ENCODE data around the gene GNG3.

The GNG3 gene

DNA sequence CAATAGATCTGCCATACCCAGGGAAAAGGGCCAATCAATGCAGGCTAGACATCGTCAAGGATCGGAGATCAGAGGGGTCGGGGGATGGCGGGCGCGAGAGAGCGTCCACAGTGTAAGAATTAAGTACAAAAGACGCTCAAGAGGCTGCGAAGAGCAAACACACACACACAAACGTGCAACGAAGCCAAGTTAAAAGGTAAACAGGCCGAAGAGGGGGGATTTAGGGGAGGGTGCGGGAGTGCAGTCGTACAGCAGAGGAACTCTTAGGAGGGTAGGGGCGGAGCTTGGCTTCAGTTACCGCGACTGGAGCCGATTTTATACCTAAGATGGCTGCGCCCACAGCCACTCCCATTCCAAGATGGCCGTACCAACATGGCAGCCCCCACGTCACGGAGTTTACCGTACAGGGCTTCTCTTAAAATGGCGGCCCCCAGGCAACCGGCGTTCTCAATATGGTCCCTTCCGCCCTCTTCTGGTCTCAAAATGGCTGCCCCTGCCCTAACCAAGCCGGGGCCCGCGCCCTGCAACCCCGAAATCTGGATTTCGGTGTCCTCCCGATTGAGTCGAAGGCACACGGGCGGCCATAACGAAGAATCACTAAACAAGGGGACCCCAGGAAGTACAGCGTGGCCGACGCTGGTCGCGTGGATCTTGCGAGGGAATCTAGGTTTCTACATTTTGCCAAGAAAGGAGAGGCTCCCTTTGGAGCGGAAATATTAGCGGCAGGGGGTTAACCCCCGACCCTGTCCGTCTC lies 1.9 kb downstream of the GNG3 start:
- TF ChIP-seq FOXM1 (IDR thresholded peaks at IDR 0.05; ENCODE audit: borderline replicate concordance, low read depth) (no peak), MAX (IDR thresholded peaks at IDR 0.05) (no peak), YY1 (IDR thresholded peaks at IDR 0.05; ENCODE audit: low read depth) (peak; percentile 77)

GRCh38 chr11:62710001-62710345 lies 2.5 kb downstream of the GNG3 start:
- no peak for TF ChIP-seq ZBTB7A (IDR thresholded peaks at IDR 0.05; ENCODE audit: low read depth)

- TF ChIP-seq RAD21 (IDR thresholded peaks at IDR 0.05; ENCODE audit: low read depth) (no peak), CREB1 (IDR thresholded peaks at IDR 0.05; ENCODE audit: low read depth) (no peak), CEBPB (IDR thresholded peaks at IDR 0.05) (no peak), EGR1 (IDR thresholded peaks at IDR 0.05) (no peak), EP300 (IDR thresholded peaks at IDR 0.05; ENCODE audit: borderline replicate concordance) (no peak), YY1 (IDR thresholded peaks at IDR 0.05; ENCODE audit: low read depth) (no peak), TCF12 (IDR thresholded peaks at IDR 0.05; ENCODE audit: low read depth) (no peak)
- TF ChIP-seq, protein P1, sequence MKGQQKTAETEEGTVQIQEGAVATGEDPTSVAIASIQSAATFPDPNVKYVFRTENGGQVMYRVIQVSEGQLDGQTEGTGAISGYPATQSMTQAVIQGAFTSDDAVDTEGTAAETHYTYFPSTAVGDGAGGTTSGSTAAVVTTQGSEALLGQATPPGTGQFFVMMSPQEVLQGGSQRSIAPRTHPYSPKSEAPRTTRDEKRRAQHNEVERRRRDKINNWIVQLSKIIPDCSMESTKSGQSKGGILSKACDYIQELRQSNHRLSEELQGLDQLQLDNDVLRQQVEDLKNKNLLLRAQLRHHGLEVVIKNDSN (IDR thresholded peaks at IDR 0.05): no peak
Measured at GRCh38 chr11:62712276-62712812, 4.9 kb downstream of the GNG3 start.

- TF ChIP-seq EP300 (IDR thresholded peaks at IDR 0.05; ENCODE audit: borderline replicate concordance) (no peak), NFIC (IDR thresholded peaks at IDR 0.05) (no peak), FOXM1 (IDR thresholded peaks at IDR 0.05; ENCODE audit: borderline replicate concordance, low read depth) (no peak), RAD21 (IDR thresholded peaks at IDR 0.05; ENCODE audit: low read depth) (no peak), MAX (IDR thresholded peaks at IDR 0.05) (no peak), ZBTB7A (IDR thresholded peaks at IDR 0.05; ENCODE audit: low read depth) (no peak), CREB1 (IDR thresholded peaks at IDR 0.05; ENCODE audit: low read depth) (no peak), REST (IDR thresholded peaks at IDR 0.05; ENCODE audit: low read depth) (no peak), EGR1 (IDR thresholded peaks at IDR 0.05) (no peak), TCF12 (IDR thresholded peaks at IDR 0.05; ENCODE audit: low read depth) (no peak), TEAD4 (IDR thresholded peaks at IDR 0.05) (no peak), YY1 (IDR thresholded peaks at IDR 0.05; ENCODE audit: low read depth) (no peak)
- TF ChIP-seq, protein P1 (IDR thresholded peaks at IDR 0.05): no peak
Measured at GRCh38 chr11:62712861-62713260, 5.4 kb downstream of the GNG3 start.

GRCh38 chr11:62713343-62713742 lies 5.9 kb downstream of the GNG3 start:
- TF ChIP-seq MAX (IDR thresholded peaks at IDR 0.05): no peak
- TF ChIP-seq, protein P1 (IDR thresholded peaks at IDR 0.05): no peak
- TF ChIP-seq CREB1 (IDR thresholded peaks at IDR 0.05; ENCODE audit: low read depth): no peak
- no peak for TF ChIP-seq RAD21 (IDR thresholded peaks at IDR 0.05; ENCODE audit: low read depth)
- no peak for TF ChIP-seq CEBPB (IDR thresholded peaks at IDR 0.05)
- no peak for TF ChIP-seq YY1 (IDR thresholded peaks at IDR 0.05; ENCODE audit: low read depth)
- no peak for TF ChIP-seq EGR1 (IDR thresholded peaks at IDR 0.05)
- no peak for TF ChIP-seq TAF1 (IDR thresholded peaks at IDR 0.05; ENCODE audit: low read depth)
- TF ChIP-seq ZBTB7A (IDR thresholded peaks at IDR 0.05; ENCODE audit: low read depth): no peak
- TF ChIP-seq FOXM1 (IDR thresholded peaks at IDR 0.05; ENCODE audit: borderline replicate concordance, low read depth): no peak
- TF ChIP-seq NFIC (IDR thresholded peaks at IDR 0.05): no peak
- no peak for TF ChIP-seq REST (IDR thresholded peaks at IDR 0.05; ENCODE audit: low read depth)
- no peak for TF ChIP-seq EP300 (IDR thresholded peaks at IDR 0.05; ENCODE audit: borderline replicate concordance)
- TF ChIP-seq TEAD4 (IDR thresholded peaks at IDR 0.05): no peak
- no peak for TF ChIP-seq TCF12 (IDR thresholded peaks at IDR 0.05; ENCODE audit: low read depth)
